NT2/D1 (cell line): Measurements from ENCODE around the gene CIC.

Experiments
- DNase-seq: peaks from one replicate; pipeline ENCODE4 v3.0.0-alpha.2; 2011; ENCODE audit warnings: low read depth, low spot score
- H3K27me3 ChIP-seq: 2 replicates; pipeline ENCODE4 v1.6.0; 2011; ENCODE audit warnings: mild to moderate bottlenecking; ENCODE audit not compliant: insufficient read length, insufficient read depth
- H3K36me3 ChIP-seq: 2 replicates; pipeline ENCODE4 v1.6.1; 2011; ENCODE audit warnings: mild to moderate bottlenecking, low read length, mixed read lengths; ENCODE audit not compliant: insufficient read depth, insufficient read length
- H3K4me1 ChIP-seq: 2 replicates; pipeline ENCODE4 v1.5.1; 2011; ENCODE audit not compliant: insufficient read depth, insufficient read length
- H3K4me3 ChIP-seq: 2 replicates; pipeline ENCODE4 v1.5.1; 2011; ENCODE audit warnings: low read depth; ENCODE audit not compliant: insufficient read length
- H3K9ac ChIP-seq: 2 replicates; pipeline ENCODE4 v1.6.0; 2011; ENCODE audit warnings: low read depth; ENCODE audit not compliant: insufficient read length
- H3K9me3 ChIP-seq: 2 replicates; pipeline ENCODE4 v1.5.1; 2011; ENCODE audit warnings: mild to moderate bottlenecking, low read length; ENCODE audit not compliant: insufficient read depth
- SUZ12 ChIP-seq: IDR thresholded peaks from 2 replicates; pipeline ENCODE4 v1.6.1; 2011; ENCODE audit not compliant: insufficient read length, insufficient read depth; ENCODE audit errors: extremely low read depth
- YY1 ChIP-seq: IDR thresholded peaks from 2 replicates; pipeline ENCODE4 v1.6.1; 2011; ENCODE audit not compliant: insufficient read length, insufficient read depth
- ZNF274 ChIP-seq: IDR thresholded peaks from 2 replicates; pipeline ENCODE4 v1.6.1; 2011; ENCODE audit warnings: mild to moderate bottlenecking, low read depth, low read length

Gene CIC

DNA sequence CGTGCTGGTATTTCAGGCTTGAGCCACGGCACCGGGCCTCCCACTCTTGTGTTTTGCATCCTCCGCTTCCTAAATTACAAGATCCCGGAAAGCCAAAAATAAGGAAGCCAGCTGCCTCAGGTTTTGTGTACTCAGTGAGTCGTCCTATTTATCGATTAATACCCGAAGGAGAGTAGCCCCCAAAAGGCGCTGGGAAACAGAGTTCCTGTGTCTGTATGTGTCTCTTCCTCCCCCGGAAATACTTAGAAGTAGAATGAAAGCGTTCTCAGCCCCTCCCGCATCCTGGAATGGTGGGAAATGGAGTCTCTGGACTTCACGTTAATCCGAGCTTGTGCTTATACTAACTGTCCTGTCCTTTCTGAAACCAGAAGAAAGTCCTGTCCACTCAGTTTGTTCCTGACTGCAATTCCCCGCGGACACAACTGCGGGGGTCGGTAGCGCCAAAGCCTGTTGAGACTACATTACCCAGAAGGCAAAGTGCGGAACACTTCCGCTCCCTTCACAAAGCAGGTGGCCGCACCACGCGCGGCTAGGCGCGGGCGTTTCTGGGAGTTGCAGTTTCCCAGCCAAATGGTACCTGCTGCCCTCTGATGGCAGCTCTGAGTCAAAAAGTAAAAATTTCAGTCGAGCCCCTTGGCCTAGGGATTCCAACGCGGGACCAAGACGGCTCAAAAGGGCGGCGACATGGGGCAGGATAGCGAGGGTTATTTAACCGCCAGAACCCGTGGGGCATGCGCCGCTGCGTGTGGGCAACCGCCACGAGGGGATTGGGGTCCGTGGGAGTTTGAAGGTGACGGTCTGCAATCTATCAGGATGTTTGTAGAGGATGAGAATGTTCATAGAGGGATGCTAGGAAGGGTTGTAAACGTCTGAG, 24.5 kb upstream of the CIC start:
- H3K27me3 ChIP-seq, result no peaks in the 10 kb centered on the region
- H3K9me3 ChIP-seq, result no peaks in the 10 kb centered on the region
- TF ChIP-seq YY1 (no peak), SUZ12 (no peak), ZNF274 (no peak)
- peaks cover 37% of the 10 kb centered on the region for H3K36me3 ChIP-seq
- peaks cover 6% of the 10 kb centered on the region for H3K4me1 ChIP-seq
- peak overlapping the region; percentile 69 for H3K4me3 ChIP-seq
- H3K9ac ChIP-seq, result peak overlapping the region; percentile 45
- DNase-seq, result peak; percentile 88

GRCh38 chr19:42245231-42245630, 23.8 kb upstream of the CIC start:
- DNase-seq, result no peak
- no peak overlapping the region for H3K4me3 ChIP-seq
- H3K36me3 ChIP-seq, result peaks cover 37% of the 10 kb centered on the region
- no peaks in the 10 kb centered on the region for H3K27me3 ChIP-seq
- TF ChIP-seq YY1 (no peak), SUZ12 (no peak)
- H3K9ac ChIP-seq, result peak overlapping the region; percentile 3
- H3K4me1 ChIP-seq, result peaks cover 9% of the 10 kb centered on the region
- H3K9me3 ChIP-seq, result no peaks in the 10 kb centered on the region

- no peaks in the 10 kb centered on the region for H3K9me3 ChIP-seq
- H3K4me3 ChIP-seq, result no peak overlapping the region
- no peaks in the 10 kb centered on the region for H3K27me3 ChIP-seq
- no peak overlapping the region for H3K9ac ChIP-seq
- TF ChIP-seq YY1, result no peak
- no peak for TF ChIP-seq SUZ12
- no peak for TF ChIP-seq ZNF274
- no peak for DNase-seq
- H3K4me1 ChIP-seq, result peaks cover 14% of the 10 kb centered on the region
- H3K36me3 ChIP-seq, result peaks cover 37% of the 10 kb centered on the region
These were observed 22.7 kb upstream of the CIC start for GRCh38 chr19:42246143-42246921.

DNA sequence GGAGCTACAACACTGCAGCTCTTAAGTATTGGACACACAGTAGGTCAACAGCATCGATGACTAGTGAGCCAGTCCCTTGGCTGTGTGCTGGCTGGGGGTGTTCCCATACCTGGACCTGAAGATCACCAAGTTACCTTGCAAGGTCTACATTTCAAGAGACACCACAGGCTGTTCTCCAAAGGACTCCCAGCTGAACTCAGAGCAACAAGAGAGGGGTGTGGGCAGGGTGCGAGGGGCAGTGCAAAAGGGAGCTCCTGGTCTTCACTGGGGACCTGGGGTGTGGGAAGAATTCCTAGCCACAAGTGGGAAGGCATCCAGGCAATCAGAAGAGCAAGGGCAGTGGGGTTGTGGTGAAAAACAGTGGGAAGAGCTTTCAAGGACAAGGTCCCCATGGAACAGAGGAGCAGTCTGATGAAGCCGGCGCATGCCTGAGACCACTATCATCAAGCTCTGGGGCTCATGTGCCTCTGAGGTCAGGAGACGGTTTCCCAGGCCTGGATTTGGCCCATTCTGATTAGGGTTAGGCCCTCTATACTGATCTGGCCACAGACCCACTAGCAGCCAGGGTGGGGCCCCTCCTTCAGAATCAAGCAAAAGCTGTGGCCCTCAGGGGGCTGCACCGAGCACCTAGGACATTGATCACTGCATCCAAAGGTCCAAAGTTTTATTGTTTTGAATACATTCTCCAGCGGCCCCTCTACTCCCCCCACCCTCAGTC, 22.0 kb upstream of the CIC start:
- Histone ChIP-seq H3K9ac (no peak overlapping the region), H3K4me1 (peaks cover 21% of the 10 kb centered on the region), H3K27me3 (no peaks in the 10 kb centered on the region), H3K4me3 (no peak overlapping the region), H3K36me3 (peaks cover 41% of the 10 kb centered on the region), H3K9me3 (no peaks in the 10 kb centered on the region)
- TF ChIP-seq YY1 (no peak), ZNF274 (no peak), SUZ12 (no peak)
- no peak for DNase-seq

DNA sequence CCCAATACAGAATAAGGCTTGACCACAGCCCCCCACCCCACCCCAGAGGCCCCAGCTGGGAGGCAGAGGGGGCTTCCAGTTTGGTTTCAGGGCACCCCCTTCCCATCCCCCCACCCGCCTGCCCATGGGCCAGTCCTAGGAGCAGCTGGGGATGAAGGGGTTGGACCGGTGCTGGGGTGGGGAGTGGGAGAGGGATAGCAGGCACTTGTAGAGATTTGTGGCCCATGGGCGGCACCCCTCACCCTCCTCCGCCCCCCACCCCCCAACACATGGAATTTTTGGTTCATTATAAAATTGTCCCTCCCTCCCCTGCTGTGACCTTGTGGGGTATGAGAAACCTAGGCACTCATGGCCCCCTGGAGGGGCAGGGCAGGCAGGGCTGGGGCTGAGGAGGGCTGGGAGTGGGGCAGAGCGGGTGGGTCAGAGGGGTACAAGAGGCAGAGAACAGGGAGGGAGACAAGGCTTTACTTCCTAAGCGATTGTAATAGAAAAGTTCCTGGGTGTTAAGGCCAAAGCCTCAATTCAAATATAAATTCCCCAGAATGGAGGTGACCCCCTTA, 21.3 kb upstream of the CIC start:
- peaks cover 42% of the 10 kb centered on the region for H3K36me3 ChIP-seq
- peaks cover 25% of the 10 kb centered on the region for H3K4me1 ChIP-seq
- H3K4me3 ChIP-seq, result no peak overlapping the region
- no peaks in the 10 kb centered on the region for H3K27me3 ChIP-seq
- no peak for TF ChIP-seq YY1
- TF ChIP-seq ZNF274, result no peak
- no peak for TF ChIP-seq SUZ12
- DNase-seq, result no peak
- H3K9me3 ChIP-seq, result no peaks in the 10 kb centered on the region
- no peak overlapping the region for H3K9ac ChIP-seq

GRCh38 chr19:42248270-42249148, 20.5 kb upstream of the CIC start:
- Histone ChIP-seq H3K27me3 (no peaks in the 10 kb centered on the region), H3K36me3 (peaks cover 43% of the 10 kb centered on the region), H3K4me3 (no peak overlapping the region)

More at GRCh38 chr19:42248270-42249148, 20.5 kb upstream of the CIC start:
- no peaks in the 10 kb centered on the region for H3K9me3 ChIP-seq
- H3K9ac ChIP-seq, result no peak overlapping the region
- no peak for TF ChIP-seq ZNF274
- TF ChIP-seq SUZ12, result no peak
- no peak for TF ChIP-seq YY1
- DNase-seq, result no peak
- peaks cover 27% of the 10 kb centered on the region for H3K4me1 ChIP-seq
